ENCODE data around the gene GALK1. TPM values are rescaled to one million over a fixed set of nuclear protein-coding genes. Genes with fewer than 3 reads are reported as not detected.
A peak's percentile ranks its signal among the peaks of the same experiment; 100 is the strongest.

The GALK1 gene
- total and polyA plus RNA-seq, 9 of the 15 experiments (the other 6 are each of a cell fraction or from before 2014, with no cell fraction given): 0.45 to 51.6 (median 17.4) TPM

DNA sequence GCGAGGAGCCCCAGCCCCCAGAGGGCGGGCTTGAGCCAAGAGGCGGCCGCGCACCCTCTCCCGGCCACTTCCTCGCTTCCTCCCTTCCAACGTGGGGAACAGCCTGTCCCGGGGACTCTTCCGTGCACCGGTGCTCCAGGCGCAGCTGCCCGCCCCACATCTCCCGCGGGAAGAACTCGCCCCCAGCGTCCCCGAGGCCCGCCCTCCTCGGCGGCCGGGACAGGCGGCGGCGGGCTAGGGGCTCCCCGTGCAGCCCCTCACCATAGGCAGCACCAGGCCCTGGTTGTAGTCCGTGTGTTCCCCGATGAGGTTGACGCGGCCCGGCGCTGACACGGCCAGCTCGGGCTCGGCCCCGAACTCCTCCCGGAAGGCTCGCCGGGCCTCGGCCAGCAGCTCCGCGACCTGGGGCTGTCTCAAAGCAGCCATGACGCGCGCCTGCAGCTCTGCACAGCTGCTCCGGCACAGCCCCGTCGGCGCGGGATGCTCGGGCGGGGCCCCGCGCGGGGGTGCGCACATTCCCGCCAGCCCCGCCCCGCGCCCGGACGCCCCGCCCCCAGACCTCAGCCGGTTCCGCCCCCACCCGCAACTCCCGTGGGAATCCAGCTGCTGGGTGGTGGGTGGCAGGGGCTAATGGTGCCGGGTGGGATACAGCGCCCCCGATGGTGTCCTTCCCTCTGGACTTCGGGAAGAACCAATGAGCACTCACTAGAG is at the start of gene GALK1 (continued):
- no peak for TF ChIP-seq NEUROD1 (IDR thresholded peaks at IDR 0.05; ENCODE audit: borderline replicate concordance, low read depth, low read length, partially characterized antibody)
- no peak for TF ChIP-seq ATF1 (CRISPR knock-in tag; IDR thresholded peaks at IDR 0.05)
- TF ChIP-seq ATF1 (tag; IDR thresholded peaks at IDR 0.05): peak; percentile 68
- no peak for TF ChIP-seq MTA1 (IDR thresholded peaks at IDR 0.05; ENCODE audit: borderline replicate concordance)
- TF ChIP-seq POLR2G (IDR thresholded peaks at IDR 0.05; ENCODE audit: low read depth, low read length): peak; percentile 75
- TF ChIP-seq, protein P1, sequence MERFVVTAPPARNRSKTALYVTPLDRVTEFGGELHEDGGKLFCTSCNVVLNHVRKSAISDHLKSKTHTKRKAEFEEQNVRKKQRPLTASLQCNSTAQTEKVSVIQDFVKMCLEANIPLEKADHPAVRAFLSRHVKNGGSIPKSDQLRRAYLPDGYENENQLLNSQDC (CRISPR knock-in tag; IDR thresholded peaks at IDR 0.05): no peak
- peak; percentile 52 for TF ChIP-seq CTBP1 (IDR thresholded peaks at IDR 0.05; ENCODE audit: borderline replicate concordance)
- peak in 1 of 2 experiments; percentile 88; a peak in 2 of 4 replicates for TF ChIP-seq HDAC1 (IDR thresholded peaks at IDR 0.05)
- no peak for TF ChIP-seq ZNF583 (CRISPR knock-in tag; IDR thresholded peaks at IDR 0.05)
- TF ChIP-seq EP400 (IDR thresholded peaks at IDR 0.05): peak; percentile 62; the same call in 1 of the 2 replicates
- TF ChIP-seq IFI16 (CRISPR knock-in tag; IDR thresholded peaks at IDR 0.05): no peak
- TF ChIP-seq, protein P2, sequence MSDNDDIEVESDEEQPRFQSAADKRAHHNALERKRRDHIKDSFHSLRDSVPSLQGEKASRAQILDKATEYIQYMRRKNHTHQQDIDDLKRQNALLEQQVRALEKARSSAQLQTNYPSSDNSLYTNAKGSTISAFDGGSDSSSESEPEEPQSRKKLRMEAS (CRISPR knock-in tag; IDR thresholded peaks at IDR 0.05): peak; percentile 10
- TF ChIP-seq, protein P3, sequence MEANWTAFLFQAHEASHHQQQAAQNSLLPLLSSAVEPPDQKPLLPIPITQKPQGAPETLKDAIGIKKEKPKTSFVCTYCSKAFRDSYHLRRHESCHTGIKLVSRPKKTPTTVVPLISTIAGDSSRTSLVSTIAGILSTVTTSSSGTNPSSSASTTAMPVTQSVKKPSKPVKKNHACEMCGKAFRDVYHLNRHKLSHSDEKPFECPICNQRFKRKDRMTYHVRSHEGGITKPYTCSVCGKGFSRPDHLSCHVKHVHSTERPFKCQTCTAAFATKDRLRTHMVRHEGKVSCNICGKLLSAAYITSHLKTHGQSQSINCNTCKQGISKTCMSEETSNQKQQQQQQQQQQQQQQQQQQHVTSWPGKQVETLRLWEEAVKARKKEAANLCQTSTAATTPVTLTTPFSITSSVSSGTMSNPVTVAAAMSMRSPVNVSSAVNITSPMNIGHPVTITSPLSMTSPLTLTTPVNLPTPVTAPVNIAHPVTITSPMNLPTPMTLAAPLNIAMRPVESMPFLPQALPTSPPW (CRISPR knock-in tag; IDR thresholded peaks at IDR 0.05): peak; percentile 91
- TF ChIP-seq, protein P4, sequence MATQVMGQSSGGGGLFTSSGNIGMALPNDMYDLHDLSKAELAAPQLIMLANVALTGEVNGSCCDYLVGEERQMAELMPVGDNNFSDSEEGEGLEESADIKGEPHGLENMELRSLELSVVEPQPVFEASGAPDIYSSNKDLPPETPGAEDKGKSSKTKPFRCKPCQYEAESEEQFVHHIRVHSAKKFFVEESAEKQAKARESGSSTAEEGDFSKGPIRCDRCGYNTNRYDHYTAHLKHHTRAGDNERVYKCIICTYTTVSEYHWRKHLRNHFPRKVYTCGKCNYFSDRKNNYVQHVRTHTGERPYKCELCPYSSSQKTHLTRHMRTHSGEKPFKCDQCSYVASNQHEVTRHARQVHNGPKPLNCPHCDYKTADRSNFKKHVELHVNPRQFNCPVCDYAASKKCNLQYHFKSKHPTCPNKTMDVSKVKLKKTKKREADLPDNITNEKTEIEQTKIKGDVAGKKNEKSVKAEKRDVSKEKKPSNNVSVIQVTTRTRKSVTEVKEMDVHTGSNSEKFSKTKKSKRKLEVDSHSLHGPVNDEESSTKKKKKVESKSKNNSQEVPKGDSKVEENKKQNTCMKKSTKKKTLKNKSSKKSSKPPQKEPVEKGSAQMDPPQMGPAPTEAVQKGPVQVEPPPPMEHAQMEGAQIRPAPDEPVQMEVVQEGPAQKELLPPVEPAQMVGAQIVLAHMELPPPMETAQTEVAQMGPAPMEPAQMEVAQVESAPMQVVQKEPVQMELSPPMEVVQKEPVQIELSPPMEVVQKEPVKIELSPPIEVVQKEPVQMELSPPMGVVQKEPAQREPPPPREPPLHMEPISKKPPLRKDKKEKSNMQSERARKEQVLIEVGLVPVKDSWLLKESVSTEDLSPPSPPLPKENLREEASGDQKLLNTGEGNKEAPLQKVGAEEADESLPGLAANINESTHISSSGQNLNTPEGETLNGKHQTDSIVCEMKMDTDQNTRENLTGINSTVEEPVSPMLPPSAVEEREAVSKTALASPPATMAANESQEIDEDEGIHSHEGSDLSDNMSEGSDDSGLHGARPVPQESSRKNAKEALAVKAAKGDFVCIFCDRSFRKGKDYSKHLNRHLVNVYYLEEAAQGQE (IDR thresholded peaks at IDR 0.05; ENCODE audit: borderline replicate concordance): peak; percentile 77; the same call in 1 of the 2 replicates
- TF ChIP-seq, protein P4 (CRISPR knock-in tag; IDR thresholded peaks at IDR 0.05; ENCODE audit: low read depth): no peak
- TF ChIP-seq ERF (CRISPR knock-in tag; IDR thresholded peaks at IDR 0.05): no peak
- TF ChIP-seq SIN3A (IDR thresholded peaks at IDR 0.05; ENCODE audit: borderline replicate concordance in 2 of 2, control insufficient read depth in 1 of 2, low read depth in 2 of 2, low read length in 2 of 2): peak in 1 of 2 experiments; percentile 88; a peak in 1 of 4 replicates
- TF ChIP-seq, protein P5, sequence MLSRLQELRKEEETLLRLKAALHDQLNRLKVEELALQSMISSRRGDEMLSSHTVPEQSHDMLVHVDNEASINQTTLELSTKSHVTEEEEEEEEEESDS (CRISPR knock-in tag; IDR thresholded peaks at IDR 0.05): no peak
- TF ChIP-seq BMI1 (IDR thresholded peaks at IDR 0.05; ENCODE audit: low read length): no peak

Data from K562 (cell line).